Trophoblast cell (in vitro differentiated cells and primary cell): ENCODE measurements around the gene FYN.

Experiments
- DNase-seq, 2 donors: peaks; one replicate each; pipeline ENCODE4 v3.0.0-alpha.2; 2016
- H2AFZ ChIP-seq: 2 replicates; pipeline ENCODE4 v1.6.1; 2013; ENCODE audit warnings: low read length, moderate library complexity, mild to moderate bottlenecking; ENCODE audit not compliant: insufficient read depth, poor library complexity
- H2AK5ac ChIP-seq: 2 replicates; pipeline ENCODE4 v1.6.1; 2013; ENCODE audit warnings: mild to moderate bottlenecking, low read length
- H2BK120ac ChIP-seq: 2 replicates; pipeline ENCODE4 v1.6.1; 2013; ENCODE audit warnings: low read length, mild to moderate bottlenecking, moderate library complexity; ENCODE audit not compliant: insufficient read depth, poor library complexity
- H2BK12ac ChIP-seq: 2 replicates; pipeline ENCODE4 v1.6.1; 2013; ENCODE audit warnings: mild to moderate bottlenecking, low read length, moderate library complexity
- H2BK5ac ChIP-seq: 2 replicates; pipeline ENCODE4 v1.6.1; 2013; ENCODE audit warnings: low read length, low read depth, moderate library complexity, mild to moderate bottlenecking; ENCODE audit not compliant: poor library complexity
- H3K14ac ChIP-seq: 2 replicates; pipeline ENCODE4 v1.6.1; 2013; ENCODE audit warnings: mild to moderate bottlenecking, low read length
- H3K18ac ChIP-seq: 2 replicates; pipeline ENCODE4 v1.6.1; 2013; ENCODE audit warnings: mild to moderate bottlenecking, low read length
- H3K23ac ChIP-seq: 2 replicates; pipeline ENCODE4 v1.6.1; 2013; ENCODE audit warnings: low read length
- H3K27ac ChIP-seq: 2 replicates; pipeline ENCODE4 v1.5.1; 2013; ENCODE audit warnings: low read depth, mild to moderate bottlenecking, inconsistent platforms, low read length, moderate library complexity
- H3K27me3 ChIP-seq: 2 replicates; pipeline ENCODE4 v1.6.1; 2013; ENCODE audit warnings: inconsistent platforms, mild to moderate bottlenecking, low read length, moderate library complexity; ENCODE audit not compliant: insufficient read depth
- H3K36me3 ChIP-seq, 2 experiments: 1 replicate in 1 of 2; 2 replicates in 1 of 2; pipeline ENCODE4 v1.6.1; 2013; ENCODE audit warnings: low read length in 2 of 2, mild to moderate bottlenecking in 2 of 2, moderate library complexity in 1 of 2; ENCODE audit not compliant: insufficient read depth in 2 of 2, control insufficient read depth in 1 of 2
- H3K4ac ChIP-seq: 2 replicates; pipeline ENCODE4 v1.6.1; 2013; ENCODE audit warnings: low read depth, mild to moderate bottlenecking, low read length, moderate library complexity
- H3K4me1 ChIP-seq, 2 experiments: 1 replicate in 1 of 2; 2 replicates in 1 of 2; pipeline ENCODE4 v1.6.1; 2013; ENCODE audit warnings: low read length in 2 of 2, mild to moderate bottlenecking in 2 of 2, moderate library complexity in 1 of 2; ENCODE audit not compliant: insufficient read depth in 2 of 2, control insufficient read depth in 1 of 2
- H3K4me2 ChIP-seq: 2 replicates; pipeline ENCODE4 v1.6.1; 2013; ENCODE audit warnings: inconsistent platforms, mild to moderate bottlenecking, low read length, moderate library complexity
- H3K4me3 ChIP-seq: 2 replicates; pipeline ENCODE4 v1.5.1; 2013; ENCODE audit warnings: mild to moderate bottlenecking, low read depth, low read length, inconsistent platforms
- H3K79me1 ChIP-seq: one replicate; pipeline ENCODE4 v1.6.1; 2013; ENCODE audit warnings: low read length
- H3K79me2 ChIP-seq: 2 replicates; pipeline ENCODE4 v1.6.1; 2013; ENCODE audit warnings: low read length, mild to moderate bottlenecking; ENCODE audit not compliant: control insufficient read depth, insufficient read depth, poor library complexity
- H3K9ac ChIP-seq: 2 replicates; pipeline ENCODE4 v1.6.1; 2013; ENCODE audit warnings: mild to moderate bottlenecking, low read length
- H3K9me3 ChIP-seq: 2 replicates; pipeline ENCODE4 v1.6.1; 2013; ENCODE audit warnings: low read depth, mild to moderate bottlenecking, control low read depth, inconsistent platforms, low read length; ENCODE audit not compliant: insufficient read depth
- H4K12ac ChIP-seq: 2 replicates; pipeline ENCODE4 v1.6.1; 2013; ENCODE audit warnings: low read depth, mild to moderate bottlenecking, low read length, moderate library complexity
- H4K8ac ChIP-seq: 2 replicates; pipeline ENCODE4 v1.6.1; 2013; ENCODE audit warnings: low read depth, mild to moderate bottlenecking, low read length, moderate library complexity
- H4K91ac ChIP-seq: one replicate; pipeline ENCODE4 v1.6.1; 2013; ENCODE audit warnings: low read depth, mild to moderate bottlenecking, low read length, moderate library complexity
- WGBS: extraction: QIAGEN DNeasy Blood & Tissue Kit; methylation state at CpG from one replicate; pipeline ENCODE4 v1.1.7; 2013; ENCODE audit warnings: missing lambda C conversion rate; ENCODE audit not compliant: insufficient read length, insufficient coverage; ENCODE audit errors: extremely low coverage; 5-methylcytosine and 5-hydroxymethylcytosine counted together

FYN gene

GRCh38 chr6:111805511-111806164 lies 67.6 kb downstream of the FYN start:
- H3K9ac ChIP-seq: no peak overlapping the region
- H2AFZ ChIP-seq: no peak overlapping the region
- no peak overlapping the region for H3K14ac ChIP-seq
- no peak overlapping the region for H3K4ac ChIP-seq
- no peak overlapping the region for H4K8ac ChIP-seq
- no peak for DNase-seq
- no peaks in the 10 kb centered on the region for H3K9me3 ChIP-seq
- no peak overlapping the region for H3K4me3 ChIP-seq
- no peak overlapping the region for H4K12ac ChIP-seq
- no peak overlapping the region for H2BK5ac ChIP-seq
- no CpG with 5 or more reads among the region's 7 CpGs for WGBS
- no peak overlapping the region for H2AK5ac ChIP-seq
- H3K36me3 ChIP-seq: no peaks in the 10 kb centered on the region
- H2BK120ac ChIP-seq: no peak overlapping the region
- H3K79me1 ChIP-seq: no peaks in the 10 kb centered on the region
- no peak overlapping the region for H3K23ac ChIP-seq
- H2BK12ac ChIP-seq: no peak overlapping the region
- no peak overlapping the region for H4K91ac ChIP-seq
- H3K79me2 ChIP-seq: no peaks in the 10 kb centered on the region
- no peaks in the 10 kb centered on the region for H3K27me3 ChIP-seq
- no peak overlapping the region for H3K18ac ChIP-seq
- H3K4me1 ChIP-seq: no peaks in the 10 kb centered on the region
- H3K4me2 ChIP-seq: no peak overlapping the region
- H3K27ac ChIP-seq: no peak overlapping the region

GRCh38 chr6:111804627-111805235 lies 68.5 kb downstream of the FYN start:
- no peak overlapping the region for H4K91ac ChIP-seq
- H3K9ac ChIP-seq: no peak overlapping the region
- H3K4me1 ChIP-seq: no peaks in the 10 kb centered on the region
- no peak overlapping the region for H3K27ac ChIP-seq
- no peaks in the 10 kb centered on the region for H3K79me2 ChIP-seq
- peak in 1 of 2 donors; percentile 33 for DNase-seq
- no peak overlapping the region for H2BK5ac ChIP-seq
- H2BK120ac ChIP-seq: no peak overlapping the region
- no peaks in the 10 kb centered on the region for H3K36me3 ChIP-seq
- H4K12ac ChIP-seq: no peak overlapping the region
- no CpG with 5 or more reads among the region's 8 CpGs for WGBS
- H3K23ac ChIP-seq: no peak overlapping the region
- no peak overlapping the region for H2AK5ac ChIP-seq
- no peak overlapping the region for H3K4ac ChIP-seq
- H4K8ac ChIP-seq: no peak overlapping the region
- no peak overlapping the region for H3K18ac ChIP-seq
- H2AFZ ChIP-seq: no peak overlapping the region
- H3K9me3 ChIP-seq: no peaks in the 10 kb centered on the region
- no peak overlapping the region for H3K4me2 ChIP-seq
- H2BK12ac ChIP-seq: no peak overlapping the region
- no peak overlapping the region for H3K4me3 ChIP-seq
- H3K79me1 ChIP-seq: no peaks in the 10 kb centered on the region
- H3K27me3 ChIP-seq: no peaks in the 10 kb centered on the region
- no peak overlapping the region for H3K14ac ChIP-seq

GRCh38 chr6:111803804-111804203 lies 69.4 kb downstream of the FYN start:
- Histone ChIP-seq H3K36me3 (no peaks in the 10 kb centered on the region), H3K9me3 (no peaks in the 10 kb centered on the region), H3K18ac (no peak overlapping the region), H4K8ac (no peak overlapping the region), H3K23ac (no peak overlapping the region), H3K79me1 (no peaks in the 10 kb centered on the region), H2AK5ac (no peak overlapping the region), H4K12ac (no peak overlapping the region), H3K27ac (no peak overlapping the region), H3K4ac (no peak overlapping the region), H2BK12ac (no peak overlapping the region), H2BK120ac (no peak overlapping the region), H3K79me2 (no peaks in the 10 kb centered on the region), H3K4me3 (no peak overlapping the region), H4K91ac (no peak overlapping the region), H3K4me1 (no peaks in the 10 kb centered on the region), H3K4me2 (no peak overlapping the region), H2AFZ (no peak overlapping the region), H3K14ac (no peak overlapping the region), H2BK5ac (no peak overlapping the region), H3K9ac (no peak overlapping the region), H3K27me3 (no peaks in the 10 kb centered on the region)
- WGBS: no CpG with 5 or more reads among the region's 5 CpGs
- no peak for DNase-seq

- Histone ChIP-seq H2BK5ac (no peak overlapping the region), H3K4me2 (no peak overlapping the region), H2BK12ac (no peak overlapping the region), H3K27ac (no peak overlapping the region), H3K4me3 (no peak overlapping the region), H3K9me3 (no peaks in the 10 kb centered on the region), H3K36me3 (no peaks in the 10 kb centered on the region), H3K18ac (no peak overlapping the region), H4K8ac (no peak overlapping the region), H3K23ac (no peak overlapping the region), H3K79me1 (no peaks in the 10 kb centered on the region), H4K12ac (no peak overlapping the region), H3K4ac (no peak overlapping the region), H2BK120ac (no peak overlapping the region), H3K4me1 (peaks cover 0 to 2% of the 10 kb centered on the region in 2 experiments), H3K9ac (no peak overlapping the region), H4K91ac (no peak overlapping the region), H2AK5ac (no peak overlapping the region), H3K27me3 (no peaks in the 10 kb centered on the region), H3K79me2 (no peaks in the 10 kb centered on the region), H3K14ac (no peak overlapping the region), H2AFZ (no peak overlapping the region)
- DNase-seq: no peak
- WGBS: no CpG with 5 or more reads among the region's 1 CpG
Measured at GRCh38 chr6:111803371-111803770, 69.9 kb downstream of the FYN start.
